K562 (cell line): ENCODE measurements around the gene RAPGEF5. TPM values are rescaled to one million over a fixed set of nuclear protein-coding genes. Genes with fewer than 3 reads are reported as not detected.

ENCODE experiments used
- ATAC-seq: fragments of 200-7000 bp; cut with Tn5 transposase; 3 replicates; pipeline ENCODE4 v1.9.1; 2020; ENCODE audit warnings: moderate library complexity
- BruUV-seq: library from RNA; stranded (reverse); fragments of 400-500 nt; replicated peaks from 2 replicates; lab custom pipeline; 2021; lab: Mats Ljungman, UMichigan
- CTCF ChIA-PET: fragments of 300-600 bp; formaldehyde crosslinking; extraction: SDS; loops from one replicate; lab custom pipeline; 2021; ENCODE audit warnings: low intra/inter-chr PET ratio; lab: Yijun Ruan, JAX
- POLR2A ChIA-PET: fragments of 300-600, 350-650 bp; sonication (Branson Sonifier 250); formaldehyde crosslinking; extraction: SDS; loops from one replicate; lab custom pipeline; 2021; ENCODE audit warnings: antibody characterized with exemption, inconsistent platforms; lab: Yijun Ruan, JAX
- DNase-seq, 4 experiments: peaks; one replicate each; pipeline versions ENCODE4 v3.0.0 to v3.0.0-alpha.2; 2011 to 2018; ENCODE audit warnings: low spot score in 3 of 4, mixed read lengths in 3 of 4; ENCODE audit errors: extremely low read depth in 1 of 4
- FAIRE-seq: peaks from 2 replicates; lab custom pipeline; 2011; peaks lifted over from hg19 to GRCh38; lab: Jason Lieb, UNC
- H2AFZ ChIP-seq: 2 replicates; pipeline ENCODE4 v1.6.0; 2011; ENCODE audit warnings: low read depth, low read length, control low read depth, inconsistent platforms
- H3K27ac ChIP-seq: fragments of 200-600 bp; 3 replicates; pipeline ENCODE4 v1.8.0; 2011; ENCODE audit warnings: low read depth, mild to moderate bottlenecking, control low read depth, inconsistent platforms, low read length, moderate library complexity, mixed read lengths; ENCODE audit errors: extremely low read depth
- H3K27me3 ChIP-seq, 2 experiments: fragments of 300-600 bp in 1 of 2; 2 replicates in 1 of 2; 3 replicates in 1 of 2; pipeline versions ENCODE4 v1.6.0 to v1.8.0; 2011; ENCODE audit warnings: inconsistent platforms in 2 of 2, low read length in 2 of 2, mild to moderate bottlenecking in 1 of 2, mixed read lengths in 1 of 2, moderate library complexity in 1 of 2; ENCODE audit not compliant: control insufficient read depth in 2 of 2, insufficient read depth in 2 of 2
- H3K36me3 ChIP-seq: fragments of 300-600 bp; 3 replicates; pipeline ENCODE4 v1.8.0; 2011; ENCODE audit warnings: mild to moderate bottlenecking, low read length, inconsistent platforms; ENCODE audit not compliant: control insufficient read depth, insufficient read depth
- H3K4me1 ChIP-seq, 2 experiments: fragments of 200-600 bp in 1 of 2; replicated peaks in 1 of 2; 2 replicates in 1 of 2; 3 replicates in 1 of 2; pipeline versions ENCODE4 v1.5.1 to v1.8.0; 2011; ENCODE audit warnings: inconsistent platforms in 2 of 2, low read length in 2 of 2, mild to moderate bottlenecking in 1 of 2, mixed read lengths in 1 of 2, moderate library complexity in 1 of 2; ENCODE audit not compliant: control insufficient read depth in 2 of 2, insufficient read depth in 2 of 2
- H3K4me2 ChIP-seq: 2 replicates; pipeline ENCODE4 v1.6.1; 2011; ENCODE audit warnings: low read length, control low read depth, inconsistent platforms, mixed read lengths; ENCODE audit not compliant: insufficient read depth
- H3K4me3 ChIP-seq: fragments of 200-600 bp; sonication (generic), shearing (Covaris generic); 2 replicates; pipeline ENCODE4 v1.5.1; 2016; ENCODE audit warnings: control low read depth, inconsistent platforms
- H3K79me2 ChIP-seq: fragments of 200-600 bp; 3 replicates; pipeline ENCODE4 v1.8.0; 2011; ENCODE audit warnings: low read length, inconsistent platforms; ENCODE audit not compliant: control insufficient read depth, insufficient read depth
- H3K9ac ChIP-seq, 2 experiments: 2 replicates each; pipeline versions ENCODE4 v1.6.0 to v1.6.1; 2011; ENCODE audit warnings: low read depth in 2 of 2, low read length in 2 of 2, control low read depth in 1 of 2, inconsistent platforms in 1 of 2, mild to moderate bottlenecking in 1 of 2, mixed read lengths in 1 of 2; ENCODE audit not compliant: insufficient read depth in 1 of 2
- H3K9me1 ChIP-seq: one replicate; pipeline ENCODE4 v1.6.0; 2011; ENCODE audit warnings: inconsistent platforms, mild to moderate bottlenecking, low read length, moderate library complexity; ENCODE audit not compliant: control insufficient read depth, insufficient read depth
- H3K9me3 ChIP-seq: replicated peaks from 2 replicates; pipeline ENCODE4 v1.5.1; 2011; ENCODE audit warnings: low read depth, low read length, inconsistent platforms; ENCODE audit not compliant: control insufficient read depth, insufficient read depth
- H4K20me1 ChIP-seq: replicated peaks from 2 replicates; pipeline ENCODE4 v1.6.1; 2011; ENCODE audit warnings: low read length, inconsistent platforms, mixed read lengths; ENCODE audit not compliant: control insufficient read depth, insufficient read depth
- GATAD2A ChIP-seq: fragments of 450-650 bp; IDR thresholded peaks from 2 replicates; pipeline ENCODE4 v1.6.1; 2017
- KAT2B ChIP-seq: IDR thresholded peaks from one replicate; pipeline ENCODE4 v1.6.1; 2012; ENCODE audit warnings: low read depth, mild to moderate bottlenecking, control low read depth, inconsistent platforms, low read length, moderate library complexity
- KDM4B ChIP-seq, 2 experiments: fragments of 450-650 bp in 1 of 2; sonication (generic) in 1 of 2; IDR thresholded peaks; 2 replicates each; pipeline ENCODE4 v1.6.1; 2016 to 2017; ENCODE audit warnings: borderline replicate concordance in 2 of 2, antibody characterized with exemption in 1 of 2, low read depth in 1 of 2, mild to moderate bottlenecking in 1 of 2
- NBN ChIP-seq: fragments of 450-650 bp; IDR thresholded peaks from 2 replicates; pipeline ENCODE4 v1.6.1; 2016; ENCODE audit warnings: low read depth, mild to moderate bottlenecking
- SMARCC2 ChIP-seq: fragments of 450-650 bp; IDR thresholded peaks from 2 replicates; pipeline ENCODE4 v1.6.1; 2017; ENCODE audit warnings: antibody characterized with exemption, moderate library complexity, mild to moderate bottlenecking, low read depth
- SMARCE1 ChIP-seq: fragments of 450-650 bp; IDR thresholded peaks from 2 replicates; pipeline ENCODE4 v1.7.1; 2016; ENCODE audit warnings: mild to moderate bottlenecking
- ZFP1 ChIP-seq: fragments of 450-650 bp; formaldehyde crosslinking; IDR thresholded peaks from 2 replicates; pipeline ENCODE4 v1.4.0; 2020; ENCODE audit warnings: mild to moderate bottlenecking, mixed read lengths
- WGBS: fragments of 100-300 bp; shearing (Covaris generic); methylation state at CpG from one replicate; pipeline ENCODE4 v1.1.6; 2016; ENCODE audit warnings: low coverage, mixed read lengths; ENCODE audit not compliant: insufficient coverage; ENCODE audit errors: missing lambda C conversion rate; 5-methylcytosine and 5-hydroxymethylcytosine counted together
- in situ Hi-C: fragments of 300-500 bp; cut with MboI; formaldehyde crosslinking; loops from 4 replicates; pipeline ENCODE4 v1.15.0; 2018; ENCODE audit warnings: inconsistent platforms, mixed read lengths
- intact Hi-C: fragments of 100-400 bp; cut with micrococcal nuclease; formaldehyde crosslinking; loops from 2 replicates; pipeline ENCODE4 v1.14.2; 2022
- polyA plus RNA-seq, 8 experiments: library from polyadenylated mRNA; depleted of rRNA in 4 of 8; stranded (reverse) in 5 of 8; unstranded in 3 of 8; fragments of >200 nt; fragmentation: Nextera tagmentation in 2 of 8; fragmentation: Illumina TruSeq in 1 of 8; extraction: Ambion mirVana in 2 of 8; extraction: Trizol in 1 of 8; gene quantifications; 2 replicates each; pipeline versions ENCODE4 v1.2.1 to v1.2.3, GENCODE V29; 2011 to 2014; ENCODE audit warnings: inconsistent platforms in 1 of 8, missing spikeins in 1 of 8
- total RNA-seq, 7 experiments: library from RNA; depleted of rRNA in 6 of 7; stranded (reverse); fragments of >200 nt in 6 of 7; fragmentation: Illumina TruSeq in 2 of 7; extraction: Trizol in 2 of 7; gene quantifications; 2 replicates each; pipeline versions ENCODE4 v1.2.1 to v1.2.3, GENCODE V29; 2011 to 2021; ENCODE audit warnings: low replicate concordance in 1 of 7
- TF ChIP-seq, protein P1 (sequence below): IDR thresholded peaks from 2 replicates; pipeline ENCODE4 v1.6.1; 2011; ENCODE audit warnings: borderline replicate concordance, low read depth, mild to moderate bottlenecking, moderate library complexity, low read length; ENCODE audit not compliant: insufficient read depth, poor library complexity, severe bottlenecking
- TF ChIP-seq, protein P2 (sequence below): sonication (generic); formaldehyde crosslinking; IDR thresholded peaks from 2 replicates; pipeline ENCODE4 v1.8.0; 2023; ENCODE audit warnings: mild to moderate bottlenecking, missing genetic modification reagents
- TF ChIP-seq, protein P3 (sequence below): fragments of 450-650 bp; IDR thresholded peaks from one replicate; pipeline ENCODE4 v1.6.1; 2018; ENCODE audit warnings: mild to moderate bottlenecking, moderate library complexity; ENCODE audit not compliant: partially characterized antibody
- TF ChIP-seq, protein P4 (sequence below): IDR thresholded peaks from 2 replicates; pipeline ENCODE4 v1.6.1; 2016; ENCODE audit warnings: missing genetic modification characterization, missing compliant biosample characterization
- TF ChIP-seq, protein P5 (sequence below): fragments of 250-450 bp; sonication (Bioruptor Pico); IDR thresholded peaks from 2 replicates; pipeline ENCODE4 v1.9.0; 2021; ENCODE audit warnings: mild to moderate bottlenecking

RAPGEF5 gene
- total and polyA plus RNA-seq, 9 of the 15 experiments (the other 6 are each of a cell fraction or from before 2014, with no cell fraction given): 0.39 to 2.0 (median 1.1) TPM

DNA sequence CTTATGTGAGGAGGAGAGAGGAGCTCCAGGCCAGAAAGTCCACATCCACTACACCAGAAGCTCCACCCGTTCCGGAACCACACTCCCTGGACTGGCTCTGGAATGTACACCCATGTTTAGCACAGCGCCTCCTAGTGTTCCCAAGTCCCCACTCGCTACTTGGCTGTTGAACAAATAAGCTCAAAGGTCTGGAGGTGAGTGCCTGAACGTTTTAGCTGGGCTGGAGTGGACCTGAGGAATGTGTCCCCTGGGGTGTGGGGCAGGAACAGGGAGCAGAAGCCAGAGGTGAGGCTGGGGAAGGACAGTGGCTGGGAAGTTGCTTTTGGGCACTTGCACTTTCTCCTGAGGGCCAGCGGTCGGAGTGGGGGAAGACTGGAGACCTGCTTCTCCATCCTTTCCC lies 247.2 kb downstream of the RAPGEF5 start:
- Histone ChIP-seq H2AFZ (peak overlapping the region; percentile 49; the same call in 1 of the 2 replicates), H3K27me3 (peaks cover 6 to 10% of the 10 kb centered on the region in 2 experiments; a peak in 2 of 5 replicates), H3K4me1 (peaks cover 3 to 15% of the 10 kb centered on the region in 2 experiments; a peak in 4 of 5 replicates), H3K36me3 (no peaks in the 10 kb centered on the region), H3K9me3 (no peaks in the 10 kb centered on the region), H3K4me2 (peak overlapping the region; percentile 28; the same call in 1 of the 2 replicates), H3K9ac (peak overlapping the region in 1 of 2 experiments; percentile 61; a peak in 2 of 4 replicates), H3K4me3 (no peak overlapping the region), H4K20me1 (no peaks in the 10 kb centered on the region), H3K79me2 (no peaks in the 10 kb centered on the region), H3K27ac (no peak overlapping the region), H3K9me1 (no peaks in the 10 kb centered on the region)
- CTCF ChIA-PET: interaction anchor here (0.7 to 4.7 kb wide), 8 partner anchors 146 to 392 kb away, joined by 3 to 70 read pairs (median 7); partner anchors contain the start of gene STEAP1B
- ATAC-seq: peak; percentile 89
- peak; percentile 62 to 71 (median 66) for DNase-seq
- WGBS: 12% methylated on average over 5 of the region's 7 CpGs
- intact Hi-C loops (loop anchor here (1.0 to 5.0 kb wide), 2 partner anchors 148 to 380 kb away; no protein-coding TSS in a partner anchor), in situ Hi-C loops (loop anchor here (5.0 to 25.0 kb wide), 4 partner anchors 185 to 958 kb away; partner anchors contain the start of gene IL6)
- peak; percentile 80 for FAIRE-seq
- POLR2A ChIA-PET: interaction anchor here (0.5 to 1.1 kb wide), 6 partner anchors 21 to 232 kb away, joined by 3 read pairs; no protein-coding TSS in a partner anchor
- BruUV-seq: no TSS peak
- TF ChIP-seq SMARCE1 (no peak), GATAD2A (no peak), KAT2B (no peak), SMARCC2 (no peak), KDM4B (IDR thresholded peaks at IDR 0.05; ENCODE audit: borderline replicate concordance in 2 of 2, low read depth in 1 of 2) (no peak), NBN (no peak), ZFP1 (CRISPR knock-in tag) (no peak)
- TF ChIP-seq, protein P1, sequence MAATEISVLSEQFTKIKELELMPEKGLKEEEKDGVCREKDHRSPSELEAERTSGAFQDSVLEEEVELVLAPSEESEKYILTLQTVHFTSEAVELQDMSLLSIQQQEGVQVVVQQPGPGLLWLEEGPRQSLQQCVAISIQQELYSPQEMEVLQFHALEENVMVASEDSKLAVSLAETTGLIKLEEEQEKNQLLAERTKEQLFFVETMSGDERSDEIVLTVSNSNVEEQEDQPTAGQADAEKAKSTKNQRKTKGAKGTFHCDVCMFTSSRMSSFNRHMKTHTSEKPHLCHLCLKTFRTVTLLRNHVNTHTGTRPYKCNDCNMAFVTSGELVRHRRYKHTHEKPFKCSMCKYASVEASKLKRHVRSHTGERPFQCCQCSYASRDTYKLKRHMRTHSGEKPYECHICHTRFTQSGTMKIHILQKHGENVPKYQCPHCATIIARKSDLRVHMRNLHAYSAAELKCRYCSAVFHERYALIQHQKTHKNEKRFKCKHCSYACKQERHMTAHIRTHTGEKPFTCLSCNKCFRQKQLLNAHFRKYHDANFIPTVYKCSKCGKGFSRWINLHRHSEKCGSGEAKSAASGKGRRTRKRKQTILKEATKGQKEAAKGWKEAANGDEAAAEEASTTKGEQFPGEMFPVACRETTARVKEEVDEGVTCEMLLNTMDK: peak; percentile 21
- TF ChIP-seq, protein P2, sequence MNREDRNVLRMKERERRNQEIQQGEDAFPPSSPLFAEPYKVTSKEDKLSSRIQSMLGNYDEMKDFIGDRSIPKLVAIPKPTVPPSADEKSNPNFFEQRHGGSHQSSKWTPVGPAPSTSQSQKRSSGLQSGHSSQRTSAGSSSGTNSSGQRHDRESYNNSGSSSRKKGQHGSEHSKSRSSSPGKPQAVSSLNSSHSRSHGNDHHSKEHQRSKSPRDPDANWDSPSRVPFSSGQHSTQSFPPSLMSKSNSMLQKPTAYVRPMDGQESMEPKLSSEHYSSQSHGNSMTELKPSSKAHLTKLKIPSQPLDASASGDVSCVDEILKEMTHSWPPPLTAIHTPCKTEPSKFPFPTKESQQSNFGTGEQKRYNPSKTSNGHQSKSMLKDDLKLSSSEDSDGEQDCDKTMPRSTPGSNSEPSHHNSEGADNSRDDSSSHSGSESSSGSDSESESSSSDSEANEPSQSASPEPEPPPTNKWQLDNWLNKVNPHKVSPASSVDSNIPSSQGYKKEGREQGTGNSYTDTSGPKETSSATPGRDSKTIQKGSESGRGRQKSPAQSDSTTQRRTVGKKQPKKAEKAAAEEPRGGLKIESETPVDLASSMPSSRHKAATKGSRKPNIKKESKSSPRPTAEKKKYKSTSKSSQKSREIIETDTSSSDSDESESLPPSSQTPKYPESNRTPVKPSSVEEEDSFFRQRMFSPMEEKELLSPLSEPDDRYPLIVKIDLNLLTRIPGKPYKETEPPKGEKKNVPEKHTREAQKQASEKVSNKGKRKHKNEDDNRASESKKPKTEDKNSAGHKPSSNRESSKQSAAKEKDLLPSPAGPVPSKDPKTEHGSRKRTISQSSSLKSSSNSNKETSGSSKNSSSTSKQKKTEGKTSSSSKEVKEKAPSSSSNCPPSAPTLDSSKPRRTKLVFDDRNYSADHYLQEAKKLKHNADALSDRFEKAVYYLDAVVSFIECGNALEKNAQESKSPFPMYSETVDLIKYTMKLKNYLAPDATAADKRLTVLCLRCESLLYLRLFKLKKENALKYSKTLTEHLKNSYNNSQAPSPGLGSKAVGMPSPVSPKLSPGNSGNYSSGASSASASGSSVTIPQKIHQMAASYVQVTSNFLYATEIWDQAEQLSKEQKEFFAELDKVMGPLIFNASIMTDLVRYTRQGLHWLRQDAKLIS: 0 out of 2 replicates have a peak, but pooled peaks have one; percentile 33
- TF ChIP-seq, protein P3, sequence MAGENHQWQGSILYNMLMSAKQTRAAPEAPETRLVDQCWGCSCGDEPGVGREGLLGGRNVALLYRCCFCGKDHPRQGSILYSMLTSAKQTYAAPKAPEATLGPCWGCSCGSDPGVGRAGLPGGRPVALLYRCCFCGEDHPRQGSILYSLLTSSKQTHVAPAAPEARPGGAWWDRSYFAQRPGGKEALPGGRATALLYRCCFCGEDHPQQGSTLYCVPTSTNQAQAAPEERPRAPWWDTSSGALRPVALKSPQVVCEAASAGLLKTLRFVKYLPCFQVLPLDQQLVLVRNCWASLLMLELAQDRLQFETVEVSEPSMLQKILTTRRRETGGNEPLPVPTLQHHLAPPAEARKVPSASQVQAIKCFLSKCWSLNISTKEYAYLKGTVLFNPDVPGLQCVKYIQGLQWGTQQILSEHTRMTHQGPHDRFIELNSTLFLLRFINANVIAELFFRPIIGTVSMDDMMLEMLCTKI: no peak
- TF ChIP-seq, protein P4, sequence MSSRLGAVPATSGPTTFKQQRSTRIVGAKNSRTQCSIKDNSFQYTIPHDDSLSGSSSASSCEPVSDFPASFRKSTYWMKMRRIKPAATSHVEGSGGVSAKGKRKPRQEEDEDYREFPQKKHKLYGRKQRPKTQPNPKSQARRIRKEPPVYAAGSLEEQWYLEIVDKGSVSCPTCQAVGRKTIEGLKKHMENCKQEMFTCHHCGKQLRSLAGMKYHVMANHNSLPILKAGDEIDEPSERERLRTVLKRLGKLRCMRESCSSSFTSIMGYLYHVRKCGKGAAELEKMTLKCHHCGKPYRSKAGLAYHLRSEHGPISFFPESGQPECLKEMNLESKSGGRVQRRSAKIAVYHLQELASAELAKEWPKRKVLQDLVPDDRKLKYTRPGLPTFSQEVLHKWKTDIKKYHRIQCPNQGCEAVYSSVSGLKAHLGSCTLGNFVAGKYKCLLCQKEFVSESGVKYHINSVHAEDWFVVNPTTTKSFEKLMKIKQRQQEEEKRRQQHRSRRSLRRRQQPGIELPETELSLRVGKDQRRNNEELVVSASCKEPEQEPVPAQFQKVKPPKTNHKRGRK: no peak
- TF ChIP-seq, protein P5, sequence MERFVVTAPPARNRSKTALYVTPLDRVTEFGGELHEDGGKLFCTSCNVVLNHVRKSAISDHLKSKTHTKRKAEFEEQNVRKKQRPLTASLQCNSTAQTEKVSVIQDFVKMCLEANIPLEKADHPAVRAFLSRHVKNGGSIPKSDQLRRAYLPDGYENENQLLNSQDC (CRISPR knock-in tag): no peak
